ENCODE data around the gene GLIPR1. TPM values are rescaled to one million over a fixed set of nuclear protein-coding genes. Genes with fewer than 3 reads are reported as not detected.
"Not testable (repeated sequence)": the region's sequence is repeated elsewhere in the genome, so short reads cannot be mapped to it uniquely, and the experiment has no call there.

The GLIPR1 gene
- total RNA-seq, 1 experiment from 2014 or later: 1.9 TPM

DNA sequence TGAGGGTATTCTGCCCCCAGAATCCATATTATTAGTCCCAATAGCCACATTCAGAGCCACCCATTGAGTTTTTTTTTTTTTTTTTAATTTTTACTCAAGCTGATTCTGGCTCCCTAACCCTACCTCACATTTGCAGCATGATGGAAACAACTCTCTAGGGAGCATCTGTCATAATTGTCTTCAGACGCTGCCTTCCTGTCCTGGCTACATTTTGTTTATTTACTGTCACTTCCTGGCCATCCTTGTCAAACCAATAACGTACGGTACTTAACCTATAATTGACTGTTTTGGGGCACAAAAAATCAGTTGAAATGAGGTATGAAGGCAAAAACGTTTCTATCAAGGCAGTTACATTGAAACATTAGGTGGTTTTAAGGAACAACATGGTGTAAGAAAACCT is 2.1 kb downstream of the GLIPR1 start:
- Mint-ChIP-seq H3K27me3 (ENCODE audit: insufficient read depth, unreplicated experiment) (no peaks in the 10 kb centered on the region), H3K4me3 (ENCODE audit: unreplicated experiment) (no peak overlapping the region), H3K9me3 (ENCODE audit: unreplicated experiment) (no peaks in the 10 kb centered on the region), H3K36me3 (ENCODE audit: insufficient read depth, unreplicated experiment) (no peaks in the 10 kb centered on the region), H3K4me1 (ENCODE audit: low read depth, unreplicated experiment) (peaks cover 6% of the 10 kb centered on the region), H3K27ac (ENCODE audit: unreplicated experiment) (no peak overlapping the region)
- Histone ChIP-seq H3K27me3 (replicated peaks; ENCODE audit: control insufficient read depth, insufficient read depth, low read length) (no peaks in the 10 kb centered on the region), H3K4me3 (ENCODE audit: low read depth, low read length) (no peak overlapping the region), H3K9me3 (no peaks in the 10 kb centered on the region), H3K4me1 (peaks cover 8% of the 10 kb centered on the region; the same call in 1 of the 2 replicates), H3K36me3 (ENCODE audit: control insufficient read depth, insufficient read depth, low read length) (no peaks in the 10 kb centered on the region)
- ChIA-PET POLR2A (no interaction called here), CTCF (no interaction called here)
- no TSS peak for BruUV-seq (replicated peaks)
- DNase-seq: no peak
- TF ChIP-seq, protein P1, sequence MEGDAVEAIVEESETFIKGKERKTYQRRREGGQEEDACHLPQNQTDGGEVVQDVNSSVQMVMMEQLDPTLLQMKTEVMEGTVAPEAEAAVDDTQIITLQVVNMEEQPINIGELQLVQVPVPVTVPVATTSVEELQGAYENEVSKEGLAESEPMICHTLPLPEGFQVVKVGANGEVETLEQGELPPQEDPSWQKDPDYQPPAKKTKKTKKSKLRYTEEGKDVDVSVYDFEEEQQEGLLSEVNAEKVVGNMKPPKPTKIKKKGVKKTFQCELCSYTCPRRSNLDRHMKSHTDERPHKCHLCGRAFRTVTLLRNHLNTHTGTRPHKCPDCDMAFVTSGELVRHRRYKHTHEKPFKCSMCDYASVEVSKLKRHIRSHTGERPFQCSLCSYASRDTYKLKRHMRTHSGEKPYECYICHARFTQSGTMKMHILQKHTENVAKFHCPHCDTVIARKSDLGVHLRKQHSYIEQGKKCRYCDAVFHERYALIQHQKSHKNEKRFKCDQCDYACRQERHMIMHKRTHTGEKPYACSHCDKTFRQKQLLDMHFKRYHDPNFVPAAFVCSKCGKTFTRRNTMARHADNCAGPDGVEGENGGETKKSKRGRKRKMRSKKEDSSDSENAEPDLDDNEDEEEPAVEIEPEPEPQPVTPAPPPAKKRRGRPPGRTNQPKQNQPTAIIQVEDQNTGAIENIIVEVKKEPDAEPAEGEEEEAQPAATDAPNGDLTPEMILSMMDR (IDR thresholded peaks at IDR 0.05; ENCODE audit: insufficient read depth in 1 of 2, low read depth in 1 of 2, low read length in 1 of 2, severe bottlenecking in 1 of 2, unreplicated experiment in 1 of 2): no peak
- intact Hi-C loops (cut with micrococcal nuclease; ENCODE audit: unreplicated experiment): loop anchor here (5.0 kb wide), 1 partner anchor 135 kb away; no protein-coding TSS in a partner anchor

DNA sequence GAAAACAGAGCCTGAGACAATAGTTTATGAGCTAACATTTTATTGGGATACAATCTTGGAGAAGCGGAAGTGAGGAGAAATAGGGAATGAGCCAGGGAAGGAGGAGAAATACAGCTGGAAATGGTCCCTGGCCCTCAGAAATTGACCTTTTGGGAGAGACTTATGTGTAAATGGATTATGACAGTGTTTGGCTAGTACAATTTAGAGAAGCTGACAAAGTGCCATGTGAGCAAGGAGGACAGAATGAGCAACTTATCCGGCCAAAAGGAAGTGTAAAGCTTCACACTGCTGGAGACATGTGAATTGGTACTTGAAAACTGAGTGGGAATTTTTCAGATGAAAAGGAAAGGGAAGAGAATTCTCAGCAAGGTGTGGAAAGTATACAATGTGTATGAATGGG is 2.9 kb downstream of the GLIPR1 start:
- POLR2A ChIA-PET: no interaction called here
- Mint-ChIP-seq H3K4me3 (ENCODE audit: unreplicated experiment) (no peak overlapping the region), H3K36me3 (ENCODE audit: insufficient read depth, unreplicated experiment) (no peaks in the 10 kb centered on the region), H3K27ac (ENCODE audit: unreplicated experiment) (no peak overlapping the region), H3K4me1 (ENCODE audit: low read depth, unreplicated experiment) (peaks cover 6% of the 10 kb centered on the region), H3K9me3 (ENCODE audit: unreplicated experiment) (no peaks in the 10 kb centered on the region), H3K27me3 (ENCODE audit: insufficient read depth, unreplicated experiment) (no peaks in the 10 kb centered on the region)
- Histone ChIP-seq H3K9me3 (no peaks in the 10 kb centered on the region), H3K4me3 (ENCODE audit: low read depth, low read length) (no peak overlapping the region), H3K27me3 (replicated peaks; ENCODE audit: control insufficient read depth, insufficient read depth, low read length) (no peaks in the 10 kb centered on the region), H3K4me1 (peaks cover 8% of the 10 kb centered on the region; the same call in 1 of the 2 replicates), H3K36me3 (ENCODE audit: control insufficient read depth, insufficient read depth, low read length) (no peaks in the 10 kb centered on the region)
- intact Hi-C loops (cut with micrococcal nuclease; ENCODE audit: unreplicated experiment): loop anchor here (5.0 kb wide), 1 partner anchor 136 kb away; no protein-coding TSS in a partner anchor
- TF ChIP-seq, protein P1 (IDR thresholded peaks at IDR 0.05; ENCODE audit: insufficient read depth in 1 of 2, low read depth in 1 of 2, low read length in 1 of 2, severe bottlenecking in 1 of 2, unreplicated experiment in 1 of 2): no peak
- CTCF ChIA-PET: no interaction called here
- no TSS peak for BruUV-seq (replicated peaks)
- no peak for DNase-seq

DNA sequence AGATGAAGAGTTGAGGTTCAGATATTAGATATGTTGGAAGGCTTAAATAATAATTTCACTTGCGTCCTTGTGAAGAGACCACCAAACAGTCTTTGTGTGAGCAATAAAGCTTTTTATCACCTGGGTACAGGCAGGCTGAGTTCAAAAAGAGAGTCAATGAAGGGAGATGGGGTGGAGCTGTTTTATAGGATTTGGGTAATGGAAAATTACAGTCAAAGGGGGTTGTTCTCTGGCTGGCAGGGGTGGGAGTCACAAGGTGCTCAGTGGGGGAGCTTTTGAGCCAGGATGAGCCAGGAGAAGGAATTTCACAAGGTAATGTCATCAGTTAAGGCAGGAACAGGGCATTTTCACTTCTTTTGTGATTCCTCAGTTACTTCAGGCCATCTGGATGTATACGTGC is 3.9 kb downstream of the GLIPR1 start:
- DNase-seq; H3K4me3 ChIP-seq (ENCODE audit: low read depth, low read length); H3K9me3 Mint-ChIP-seq (ENCODE audit: unreplicated experiment); H3K4me1 ChIP-seq; H3K4me3 Mint-ChIP-seq (ENCODE audit: unreplicated experiment); POLR2A ChIA-PET; BruUV-seq (replicated peaks); H3K36me3 Mint-ChIP-seq (ENCODE audit: insufficient read depth, unreplicated experiment); H3K27me3 ChIP-seq (replicated peaks; ENCODE audit: control insufficient read depth, insufficient read depth, low read length); H3K36me3 ChIP-seq (ENCODE audit: control insufficient read depth, insufficient read depth, low read length); H3K4me1 Mint-ChIP-seq (ENCODE audit: low read depth, unreplicated experiment); H3K27ac Mint-ChIP-seq (ENCODE audit: unreplicated experiment); H3K27me3 Mint-ChIP-seq (ENCODE audit: insufficient read depth, unreplicated experiment); H3K9me3 ChIP-seq: not testable (repeated sequence)
- CTCF ChIA-PET: interaction anchor here (1.9 kb wide), 1 partner anchor 27 kb away, joined by 5 read pairs; the partner anchor contains the start of gene KRR1
- intact Hi-C loops (cut with micrococcal nuclease; ENCODE audit: unreplicated experiment): loop anchor here (5.0 kb wide), 1 partner anchor 137 kb away; no protein-coding TSS in a partner anchor

DNA sequence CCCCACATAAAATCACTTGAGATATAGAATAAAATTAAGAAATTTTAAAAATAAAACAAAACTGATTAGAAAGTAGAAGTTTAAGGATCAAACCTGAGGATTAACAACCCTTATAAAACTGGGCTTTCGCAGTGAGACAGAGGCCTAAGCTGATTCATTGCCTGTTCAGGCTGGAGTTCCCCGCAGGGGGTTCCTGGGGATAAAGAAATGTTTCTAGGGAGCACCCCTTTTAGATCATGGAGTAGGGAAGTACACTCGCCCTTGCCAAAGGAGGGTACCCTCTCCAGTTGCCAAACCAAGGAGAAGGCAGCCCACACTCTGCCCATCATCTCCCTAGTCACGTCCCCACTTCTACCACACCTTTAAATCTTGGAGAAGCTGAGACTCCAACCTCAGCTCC is 6.8 kb downstream of the GLIPR1 start:
- no TSS peak for BruUV-seq (replicated peaks)

More for the DNA sequence above, 6.8 kb downstream of the GLIPR1 start:
- no peak overlapping the region for H3K4me3 Mint-ChIP-seq (ENCODE audit: unreplicated experiment)
- no peak overlapping the region for H3K4me3 ChIP-seq (ENCODE audit: low read depth, low read length)
- POLR2A ChIA-PET: no interaction called here
- no peaks in the 10 kb centered on the region for H3K9me3 ChIP-seq
- no peaks in the 10 kb centered on the region for H3K4me1 Mint-ChIP-seq (ENCODE audit: low read depth, unreplicated experiment)
- H3K27me3 ChIP-seq (replicated peaks; ENCODE audit: control insufficient read depth, insufficient read depth, low read length): no peaks in the 10 kb centered on the region
- H3K36me3 ChIP-seq (ENCODE audit: control insufficient read depth, insufficient read depth, low read length): no peaks in the 10 kb centered on the region
- H3K4me1 ChIP-seq: no peaks in the 10 kb centered on the region
- H3K9me3 Mint-ChIP-seq (ENCODE audit: unreplicated experiment): no peaks in the 10 kb centered on the region
- intact Hi-C loops (cut with micrococcal nuclease; ENCODE audit: unreplicated experiment): loop anchor here (5.0 kb wide), 2 partner anchors 95 to 800 kb away; partner anchors contain the start of gene GLIPR1L2
- H3K36me3 Mint-ChIP-seq (ENCODE audit: insufficient read depth, unreplicated experiment): peaks cover 5% of the 10 kb centered on the region
- DNase-seq: no peak
- TF ChIP-seq, protein P1 (IDR thresholded peaks at IDR 0.05; ENCODE audit: insufficient read depth in 1 of 2, low read depth in 1 of 2, low read length in 1 of 2, severe bottlenecking in 1 of 2, unreplicated experiment in 1 of 2): no peak
- CTCF ChIA-PET: no interaction called here
- H3K27me3 Mint-ChIP-seq (ENCODE audit: insufficient read depth, unreplicated experiment): no peaks in the 10 kb centered on the region
- no peak overlapping the region for H3K27ac Mint-ChIP-seq (ENCODE audit: unreplicated experiment)
